Sciatic nerve (tissue), 2 donors: ENCODE measurements around the gene OXER1. TPM values are rescaled to one million over a fixed set of nuclear protein-coding genes. Genes with fewer than 3 reads are reported as not detected.

Experiments used
- ATAC-seq: fragments of 200-7000 bp; cut with Tn5 transposase; one replicate; pipeline ENCODE4 v1.9.1; 2020; ENCODE audit warnings: mild to moderate bottlenecking, moderate library complexity
- DNase-seq: peaks from one replicate; pipeline ENCODE4 v3.0.0-alpha.2; 2020; ENCODE audit warnings: low spot score
- intact Hi-C: fragments of 100-400 bp; cut with DNase I; formaldehyde crosslinking; loops from one replicate; pipeline ENCODE4 v1.14.2; 2022
- total RNA-seq: library from RNA; stranded (reverse); fragmentation: NEBNext Ultra II Directional; extraction: Animal tissue kit (Norgen Biotek cat#: 25700); gene quantifications from one replicate; pipeline ENCODE4 v1.2.1, GENCODE V29; 2021
- donor health status: DM: no; HTN: no; CAD: no.
- donor health status: DM: no; HTN: no; CAD: no.

OXER1 gene, protein sequence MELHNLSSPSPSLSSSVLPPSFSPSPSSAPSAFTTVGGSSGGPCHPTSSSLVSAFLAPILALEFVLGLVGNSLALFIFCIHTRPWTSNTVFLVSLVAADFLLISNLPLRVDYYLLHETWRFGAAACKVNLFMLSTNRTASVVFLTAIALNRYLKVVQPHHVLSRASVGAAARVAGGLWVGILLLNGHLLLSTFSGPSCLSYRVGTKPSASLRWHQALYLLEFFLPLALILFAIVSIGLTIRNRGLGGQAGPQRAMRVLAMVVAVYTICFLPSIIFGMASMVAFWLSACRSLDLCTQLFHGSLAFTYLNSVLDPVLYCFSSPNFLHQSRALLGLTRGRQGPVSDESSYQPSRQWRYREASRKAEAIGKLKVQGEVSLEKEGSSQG
- total RNA-seq = 2.8 TPM

GRCh38 chr2:42764096-42764495 lies at the start of gene OXER1:
TSS of gene OXER1 (minus strand) at chr2:42764135. CDS start at chr2:42764062, 73 bp downstream.
- intact Hi-C loops = no loop called here
- DNase-seq = no peak
- no peak for ATAC-seq

DNA sequence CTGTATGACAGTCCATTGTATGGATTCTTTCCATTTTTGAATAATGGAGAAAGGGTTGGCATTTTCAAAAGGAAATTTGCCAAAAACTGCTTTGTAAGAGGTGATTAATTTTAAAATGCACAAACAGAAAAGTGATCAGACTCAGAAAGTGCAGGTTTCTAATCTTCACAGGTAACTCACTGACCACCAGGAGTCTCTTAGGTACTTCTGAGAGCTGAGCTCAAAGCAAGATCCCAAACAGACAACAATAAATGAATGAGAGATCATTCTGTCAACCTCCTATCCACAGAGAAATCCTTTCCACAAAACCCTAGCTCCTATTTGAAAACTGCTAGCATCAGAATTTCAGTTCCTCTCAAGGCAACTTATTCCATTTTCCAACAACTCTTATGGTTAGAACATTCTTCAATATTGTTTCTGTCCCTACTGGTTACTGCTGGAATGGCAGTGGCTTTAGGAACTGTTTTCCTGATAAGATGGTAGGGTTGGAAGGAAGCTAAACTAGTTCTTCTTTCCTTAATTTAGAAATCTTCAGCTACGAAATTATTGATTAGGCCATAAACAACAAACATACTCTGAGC lies 49.1 kb upstream of the OXER1 start:
- DNase-seq (no peak), ATAC-seq (no peak)
- intact Hi-C loops = no loop called here

GRCh38 chr2:42810971-42811811 lies 47.3 kb upstream of the OXER1 start:
- DNase-seq (peak; percentile 82), ATAC-seq (peak; percentile 61)
- intact Hi-C loops = no loop called here

- DNase-seq = peak; percentile 98
- intact Hi-C loops = no loop called here
- ATAC-seq = peak; percentile 93
These were observed 46.4 kb upstream of the OXER1 start for GRCh38 chr2:42810121-42810970.

GRCh38 chr2:42809819-42810120 lies 45.8 kb upstream of the OXER1 start:
- peak; percentile 92 for DNase-seq
- intact Hi-C loops = no loop called here
- ATAC-seq = peak; percentile 62

- DNase-seq = no peak
These were observed 45.3 kb upstream of the OXER1 start for GRCh38 chr2:42809131-42809818.

DNA sequence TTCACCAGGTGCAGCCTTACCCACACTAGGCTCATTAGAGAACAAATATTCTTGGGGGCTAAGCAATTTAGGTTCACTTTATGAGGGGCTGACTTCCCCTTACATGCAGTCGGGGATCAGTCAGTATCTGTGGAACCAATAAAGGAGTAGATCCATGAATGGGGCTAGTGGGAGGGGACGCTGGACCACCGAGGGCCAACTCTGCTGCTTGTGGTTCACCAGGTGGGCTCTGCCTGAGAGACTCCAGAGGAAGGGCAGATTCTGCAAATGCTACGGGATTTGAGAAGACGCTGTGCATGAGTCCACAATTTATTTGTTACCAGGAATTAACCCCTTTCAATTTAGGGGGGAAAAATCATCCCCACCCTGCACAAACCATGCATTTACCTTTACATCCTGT lies 44.4 kb upstream of the OXER1 start:
- DNase-seq (no peak), ATAC-seq (no peak)
- intact Hi-C loops = no loop called here

More at GRCh38 chr2:42809131-42809818, 45.3 kb upstream of the OXER1 start:
- ATAC-seq = no peak
- intact Hi-C loops = no loop called here

GRCh38 chr2:42806786-42807185 lies 42.9 kb upstream of the OXER1 start:
- intact Hi-C loops = no loop called here
- DNase-seq = no peak
- ATAC-seq = no peak

- no peak for DNase-seq
- intact Hi-C loops = no loop called here
- no peak for ATAC-seq
These were observed 41.0 kb upstream of the OXER1 start for GRCh38 chr2:42804891-42805290.

GRCh38 chr2:42804338-42804737 lies 40.4 kb upstream of the OXER1 start:
- intact Hi-C loops = no loop called here
- DNase-seq = no peak
- ATAC-seq = no peak

GRCh38 chr2:42802150-42802549 lies 38.2 kb upstream of the OXER1 start:
- DNase-seq (no peak), ATAC-seq (no peak)
- intact Hi-C loops = no loop called here

- no peak for DNase-seq
- intact Hi-C loops = no loop called here
These were observed 37.4 kb upstream of the OXER1 start for GRCh38 chr2:42801381-42801780.

GRCh38 chr2:42800981-42801380 lies 37.0 kb upstream of the OXER1 start:
- ATAC-seq = peak; percentile 77
- intact Hi-C loops = no loop called here
- DNase-seq = no peak

More at GRCh38 chr2:42801381-42801780, 37.4 kb upstream of the OXER1 start:
- peak; percentile 31 for ATAC-seq

GRCh38 chr2:42800461-42800962 lies 36.6 kb upstream of the OXER1 start:
- DNase-seq (no peak), ATAC-seq (no peak)
- intact Hi-C loops = no loop called here

GRCh38 chr2:42799881-42800280 lies 35.9 kb upstream of the OXER1 start:
- intact Hi-C loops = no loop called here
- ATAC-seq = no peak
- no peak for DNase-seq

- intact Hi-C loops = no loop called here
- DNase-seq (no peak), ATAC-seq (no peak)
These were observed 33.3 kb upstream of the OXER1 start for GRCh38 chr2:42797281-42797680.

DNA sequence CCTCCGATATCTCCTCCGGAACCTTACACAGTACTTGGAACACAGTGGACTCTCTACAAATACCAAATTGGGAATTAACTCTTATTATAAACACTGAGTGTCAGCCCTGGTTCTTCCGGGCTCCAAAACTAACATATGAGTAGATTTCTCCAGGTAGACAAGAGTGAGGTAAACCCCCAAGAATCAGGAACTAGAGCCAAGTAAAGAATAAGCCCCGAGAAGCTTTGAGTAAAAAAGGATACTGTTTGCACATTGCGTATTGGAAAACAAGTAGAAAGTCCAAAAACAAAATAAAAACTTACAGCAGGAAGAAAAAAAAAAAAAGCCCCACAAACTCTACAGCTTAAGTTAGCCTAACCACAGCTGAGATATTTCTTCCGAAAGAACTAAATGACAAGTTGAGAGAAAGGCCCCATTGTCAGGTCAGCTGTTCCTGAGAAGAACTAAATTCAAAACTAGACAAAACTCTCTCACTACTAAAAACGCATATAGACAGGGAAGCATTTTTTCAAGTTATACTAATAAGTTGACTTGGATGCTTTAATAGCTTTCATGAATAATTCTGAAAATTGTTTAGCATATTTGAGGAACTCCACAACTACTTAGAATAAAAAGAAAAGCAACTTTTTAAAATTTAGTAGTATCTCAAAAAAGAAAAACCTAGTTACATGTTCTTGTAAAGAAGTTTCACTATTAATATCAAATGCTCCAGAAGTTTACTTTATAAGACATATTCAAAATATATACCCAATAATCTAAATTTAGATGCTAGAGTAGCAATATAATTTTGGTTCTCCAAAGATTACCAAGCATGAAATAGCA lies 32.7 kb upstream of the OXER1 start:
- DNase-seq (no peak), ATAC-seq (no peak)
- intact Hi-C loops = no loop called here
